ENCODE measurements around the gene ETFB. TPM values are rescaled to one million over a fixed set of nuclear protein-coding genes. Genes with fewer than 3 reads are reported as not detected.

ETFB gene
- total RNA-seq, 1 donor from 2014 or later: 70.6 TPM

DNA sequence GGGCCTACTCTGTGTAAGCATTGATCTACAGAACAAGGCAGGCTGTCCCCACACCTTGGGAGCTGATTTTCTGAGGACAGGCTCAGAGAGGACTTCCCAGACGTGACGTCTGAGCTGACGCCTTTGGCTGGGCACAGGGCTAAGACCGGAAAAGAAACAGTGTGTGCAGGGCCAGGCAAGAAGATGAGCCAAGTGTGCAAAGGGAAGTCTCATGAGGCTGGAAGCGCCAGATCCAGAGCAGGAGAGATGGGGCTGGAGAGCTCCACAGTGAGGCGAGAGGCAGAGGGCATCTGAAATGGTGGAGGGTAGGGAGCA lies 42.1 kb downstream of the ETFB start:
- TF ChIP-seq, protein P1, sequence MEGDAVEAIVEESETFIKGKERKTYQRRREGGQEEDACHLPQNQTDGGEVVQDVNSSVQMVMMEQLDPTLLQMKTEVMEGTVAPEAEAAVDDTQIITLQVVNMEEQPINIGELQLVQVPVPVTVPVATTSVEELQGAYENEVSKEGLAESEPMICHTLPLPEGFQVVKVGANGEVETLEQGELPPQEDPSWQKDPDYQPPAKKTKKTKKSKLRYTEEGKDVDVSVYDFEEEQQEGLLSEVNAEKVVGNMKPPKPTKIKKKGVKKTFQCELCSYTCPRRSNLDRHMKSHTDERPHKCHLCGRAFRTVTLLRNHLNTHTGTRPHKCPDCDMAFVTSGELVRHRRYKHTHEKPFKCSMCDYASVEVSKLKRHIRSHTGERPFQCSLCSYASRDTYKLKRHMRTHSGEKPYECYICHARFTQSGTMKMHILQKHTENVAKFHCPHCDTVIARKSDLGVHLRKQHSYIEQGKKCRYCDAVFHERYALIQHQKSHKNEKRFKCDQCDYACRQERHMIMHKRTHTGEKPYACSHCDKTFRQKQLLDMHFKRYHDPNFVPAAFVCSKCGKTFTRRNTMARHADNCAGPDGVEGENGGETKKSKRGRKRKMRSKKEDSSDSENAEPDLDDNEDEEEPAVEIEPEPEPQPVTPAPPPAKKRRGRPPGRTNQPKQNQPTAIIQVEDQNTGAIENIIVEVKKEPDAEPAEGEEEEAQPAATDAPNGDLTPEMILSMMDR (IDR thresholded peaks at IDR 0.05; ENCODE audit: insufficient read depth, low read length, severe bottlenecking): no peak
- Histone ChIP-seq H3K4me3 (ENCODE audit: low read depth, low read length) (no peak overlapping the region), H3K27me3 (ENCODE audit: control insufficient read depth, insufficient read depth, low read length) (peaks cover 2% of the 10 kb centered on the region), H3K36me3 (ENCODE audit: control insufficient read depth, insufficient read depth, low read length) (no peaks in the 10 kb centered on the region)
- DNase-seq (ENCODE audit: low read depth) (no peak), FAIRE-seq (no peak)

DNA sequence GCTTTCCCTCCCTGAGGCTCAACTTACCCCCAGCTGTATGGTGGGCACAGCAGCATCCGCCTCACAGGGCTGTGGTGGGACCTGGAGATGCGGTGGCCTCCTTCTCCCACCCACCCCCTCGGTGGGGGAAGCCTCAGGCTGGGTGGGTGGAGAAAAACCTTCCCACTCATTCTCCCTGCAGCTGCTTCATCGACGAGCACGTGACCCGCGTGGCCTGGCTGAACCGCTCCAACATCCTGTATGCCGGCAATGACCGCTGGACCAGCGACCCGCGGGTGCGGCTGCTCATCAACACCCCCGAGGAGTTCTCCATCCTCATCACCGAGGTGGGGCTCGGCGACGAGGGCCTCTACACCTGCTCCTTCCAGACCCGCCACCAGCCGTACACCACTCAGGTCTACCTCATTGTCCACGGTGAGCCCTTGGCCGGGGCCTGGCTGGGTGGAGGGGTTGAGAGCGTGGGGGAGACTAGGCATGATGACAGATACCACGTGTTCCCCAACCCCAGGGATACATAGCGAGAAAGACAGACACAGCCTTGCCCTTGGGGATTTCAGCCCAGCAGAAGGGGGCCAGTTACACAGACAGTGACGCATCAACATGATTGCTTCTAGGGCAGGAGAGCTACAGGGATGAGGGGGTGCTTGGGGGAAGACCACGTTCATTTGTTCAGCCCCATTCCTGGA lies 42.6 kb downstream of the ETFB start:
- TF ChIP-seq, protein P1 (IDR thresholded peaks at IDR 0.05; ENCODE audit: insufficient read depth, low read length, severe bottlenecking): no peak
- H3K27me3 ChIP-seq (ENCODE audit: control insufficient read depth, insufficient read depth, low read length): peaks cover 2% of the 10 kb centered on the region
- no peaks in the 10 kb centered on the region for H3K36me3 ChIP-seq (ENCODE audit: control insufficient read depth, insufficient read depth, low read length)
- DNase-seq (ENCODE audit: low read depth): no peak
- FAIRE-seq: no peak
- H3K4me3 ChIP-seq (ENCODE audit: low read depth, low read length): no peak overlapping the region

DNA sequence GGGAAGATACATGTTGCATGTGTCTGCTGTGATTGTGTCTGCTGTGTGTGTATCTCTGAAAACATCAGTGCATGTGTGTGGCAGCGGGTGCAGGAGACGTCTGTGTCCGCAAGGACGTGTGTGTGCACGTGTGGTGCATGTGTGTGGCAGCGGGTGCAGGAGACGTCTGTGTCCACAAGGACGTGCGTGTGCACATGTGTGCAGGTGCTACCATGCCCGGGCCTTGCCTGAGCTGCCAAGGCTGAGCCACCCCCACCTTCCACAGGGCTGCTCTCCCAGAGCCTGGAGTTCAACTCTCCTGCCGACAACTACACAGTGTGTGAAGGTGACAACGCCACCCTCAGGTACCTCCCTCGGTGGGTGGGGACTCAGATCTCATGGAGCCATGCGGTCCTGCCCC lies 44.4 kb downstream of the ETFB start:
- no peak for FAIRE-seq
- DNase-seq (ENCODE audit: low read depth): no peak
- TF ChIP-seq, protein P1 (IDR thresholded peaks at IDR 0.05; ENCODE audit: insufficient read depth, low read length, severe bottlenecking): no peak
- Histone ChIP-seq H3K27me3 (ENCODE audit: control insufficient read depth, insufficient read depth, low read length) (no peaks in the 10 kb centered on the region), H3K36me3 (ENCODE audit: control insufficient read depth, insufficient read depth, low read length) (no peaks in the 10 kb centered on the region), H3K4me3 (ENCODE audit: low read depth, low read length) (no peak overlapping the region)

DNA sequence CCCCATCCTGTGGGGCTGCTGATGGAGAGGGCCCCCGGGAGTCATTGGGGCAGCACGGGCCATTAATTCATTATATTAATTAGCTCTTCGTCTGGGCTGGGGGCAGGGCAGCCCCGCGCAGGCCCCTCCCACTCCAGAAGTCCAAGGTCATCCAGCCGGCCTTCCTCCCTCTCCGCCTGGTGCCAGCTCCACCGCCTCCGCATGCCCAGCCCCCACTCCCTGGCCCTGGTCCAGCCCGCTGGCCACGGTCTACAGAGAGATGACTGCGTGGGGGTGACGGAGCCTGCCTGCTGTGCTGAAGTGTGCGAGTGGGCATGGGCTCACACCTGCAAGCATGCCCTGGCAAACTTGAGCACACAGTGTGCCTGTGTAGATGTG lies 45.9 kb downstream of the ETFB start:
- no peak for FAIRE-seq
- TF ChIP-seq, protein P1 (IDR thresholded peaks at IDR 0.05; ENCODE audit: insufficient read depth, low read length, severe bottlenecking): no peak
- no peak overlapping the region for H3K4me3 ChIP-seq (ENCODE audit: low read depth, low read length)
- DNase-seq (ENCODE audit: low read depth): no peak
- H3K36me3 ChIP-seq (ENCODE audit: control insufficient read depth, insufficient read depth, low read length): no peaks in the 10 kb centered on the region
- H3K27me3 ChIP-seq (ENCODE audit: control insufficient read depth, insufficient read depth, low read length): no peaks in the 10 kb centered on the region

DNA sequence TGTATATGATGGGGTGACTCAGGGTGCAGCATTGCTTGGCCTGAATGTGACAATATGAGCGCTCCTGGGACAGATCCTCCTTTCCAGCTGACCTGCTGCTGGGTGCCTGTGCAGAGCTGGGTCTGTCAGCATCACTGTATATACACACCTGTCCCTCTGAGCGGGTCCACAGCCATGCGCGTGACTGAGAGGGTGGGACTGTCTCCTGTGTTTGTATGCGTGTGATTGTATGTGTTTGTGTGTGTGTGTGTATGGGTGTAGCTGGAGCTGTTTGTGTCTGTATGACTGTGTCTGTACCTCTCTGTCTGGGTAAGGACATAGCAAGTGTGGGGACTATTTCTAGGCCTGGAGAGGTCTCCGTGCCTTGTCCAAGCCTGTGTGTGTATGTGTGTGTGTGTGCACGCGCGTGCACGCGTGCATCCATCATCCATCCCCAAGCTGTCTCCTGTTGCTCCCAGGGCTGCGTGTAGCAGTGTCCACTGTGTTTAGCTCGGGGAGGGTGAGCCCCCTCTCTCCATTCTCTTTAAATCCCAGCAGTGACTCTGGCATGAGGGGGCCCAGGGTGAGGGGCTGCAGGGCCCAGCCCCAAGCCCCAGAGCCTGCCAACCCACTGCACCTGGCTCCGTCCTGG lies 46.4 kb downstream of the ETFB start:
- no peaks in the 10 kb centered on the region for H3K36me3 ChIP-seq (ENCODE audit: control insufficient read depth, insufficient read depth, low read length)
- TF ChIP-seq, protein P1 (IDR thresholded peaks at IDR 0.05; ENCODE audit: insufficient read depth, low read length, severe bottlenecking): no peak
- DNase-seq (ENCODE audit: low read depth) (no peak), FAIRE-seq (no peak)
- no peak overlapping the region for H3K4me3 ChIP-seq (ENCODE audit: low read depth, low read length)
- H3K27me3 ChIP-seq (ENCODE audit: control insufficient read depth, insufficient read depth, low read length): no peaks in the 10 kb centered on the region
